HepG2 (cell line): ENCODE data around the gene KLHDC4. TPM values are rescaled to one million over a fixed set of nuclear protein-coding genes. Genes with fewer than 3 reads are reported as not detected.
A peak's percentile ranks its signal among the peaks of the same experiment; 100 is the strongest.

Source experiments
- ATF7 ChIP-seq, 2 experiments: fragments of 450-650 bp in 1 of 2; sonication (generic) in 1 of 2; formaldehyde crosslinking in 1 of 2; IDR thresholded peaks; 2 replicates each; pipeline versions ENCODE4 v1.4.0 to v1.6.1; 2016 to 2020; ENCODE audit warnings: antibody characterized with exemption in 1 of 2, mild to moderate bottlenecking in 1 of 2, missing genetic modification reagents in 1 of 2
- IKZF1 ChIP-seq: fragments of 450-650 bp; IDR thresholded peaks from 2 replicates; pipeline ENCODE4 v1.7.1; 2016
- KAT8 ChIP-seq: IDR thresholded peaks from 2 replicates; pipeline ENCODE4 v1.6.1; 2016; ENCODE audit warnings: missing genetic modification reagents, missing compliant biosample characterization
- MEF2D ChIP-seq: sonication (generic); formaldehyde crosslinking; IDR thresholded peaks from 2 replicates; pipeline ENCODE4 v1.5.1; 2020; ENCODE audit warnings: mild to moderate bottlenecking, missing genetic modification reagents
- NFKB2 ChIP-seq: sonication (generic); formaldehyde crosslinking; IDR thresholded peaks from 2 replicates; pipeline ENCODE4 v1.4.0; 2020; ENCODE audit warnings: missing genetic modification reagents, borderline replicate concordance
- NR0B2 ChIP-seq: sonication (generic); formaldehyde crosslinking; IDR thresholded peaks from 2 replicates; pipeline ENCODE4 v1.4.0; 2020; ENCODE audit warnings: mild to moderate bottlenecking, missing genetic modification reagents
- RFXAP ChIP-seq: sonication (generic); formaldehyde crosslinking; IDR thresholded peaks from 2 replicates; pipeline ENCODE4 v1.4.0; 2020; ENCODE audit warnings: missing genetic modification reagents, borderline replicate concordance
- SCMH1 ChIP-seq: sonication (generic); formaldehyde crosslinking; IDR thresholded peaks from 2 replicates; pipeline ENCODE4 v1.9.0; 2021; ENCODE audit warnings: missing genetic modification reagents, mild to moderate bottlenecking, borderline replicate concordance
- SSRP1 ChIP-seq: IDR thresholded peaks from 2 replicates; pipeline ENCODE4 v1.6.1; 2016; ENCODE audit warnings: control low read depth
- TCF7L2 ChIP-seq: IDR thresholded peaks from 2 replicates; pipeline ENCODE4 v1.6.1; 2011; ENCODE audit warnings: mild to moderate bottlenecking, low read depth, low read length, moderate library complexity
- ZNF326 ChIP-seq: sonication (generic); formaldehyde crosslinking; IDR thresholded peaks from 2 replicates; pipeline ENCODE4 v1.4.0; 2020; ENCODE audit warnings: missing genetic modification reagents, borderline replicate concordance
- ZNF598 ChIP-seq: sonication (generic); formaldehyde crosslinking; IDR thresholded peaks from 2 replicates; pipeline ENCODE4 v1.5.1; 2020; ENCODE audit warnings: mild to moderate bottlenecking, missing genetic modification reagents, borderline replicate concordance
- ZNF652 ChIP-seq: IDR thresholded peaks from 2 replicates; pipeline ENCODE4 v1.6.1; 2016; ENCODE audit warnings: low read depth, borderline replicate concordance
- ZNF749 ChIP-seq: sonication (generic); formaldehyde crosslinking; IDR thresholded peaks from 2 replicates; pipeline ENCODE4 v1.8.0; 2022; ENCODE audit warnings: mild to moderate bottlenecking, missing genetic modification reagents, moderate library complexity, borderline replicate concordance
- ZNF879 ChIP-seq: sonication (generic); formaldehyde crosslinking; IDR thresholded peaks from 2 replicates; pipeline ENCODE4 v1.8.1; 2023; ENCODE audit warnings: missing genetic modification reagents
- ZNF891 ChIP-seq: sonication (generic); formaldehyde crosslinking; IDR thresholded peaks from 2 replicates; pipeline ENCODE4 v1.5.0; 2020; ENCODE audit warnings: mild to moderate bottlenecking, missing genetic modification reagents
- polyA plus RNA-seq, 8 experiments: library from polyadenylated mRNA; depleted of rRNA in 3 of 8; stranded (reverse) in 7 of 8; unstranded in 1 of 8; fragments of >200 nt; fragmentation: Illumina TruSeq in 4 of 8; extraction: Trizol in 4 of 8; gene quantifications; 2 replicates each; pipeline versions ENCODE4 v1.2.1 to v1.2.3, GENCODE V29; 2011 to 2016; ENCODE audit warnings: low read depth in 4 of 8, missing spikeins in 1 of 8, mixed read lengths in 1 of 8; ENCODE audit not compliant: insufficient read depth in 1 of 8
- total RNA-seq, 5 experiments: library from RNA; depleted of rRNA; stranded (reverse); fragments of >200 nt; fragmentation: Illumina TruSeq; extraction: Trizol; gene quantifications; 2 replicates each; pipeline ENCODE4 v1.2.3, GENCODE V29; 2016; ENCODE audit warnings: low read depth in 1 of 5
- TF ChIP-seq, protein P1 (sequence below): sonication (generic); formaldehyde crosslinking; IDR thresholded peaks from 2 replicates; pipeline ENCODE4 v1.9.0; 2022; ENCODE audit warnings: low read depth, missing genetic modification reagents
- TF ChIP-seq, protein P2 (sequence below): sonication (generic); formaldehyde crosslinking; IDR thresholded peaks from 2 replicates; pipeline ENCODE4 v1.5.0; 2020; ENCODE audit warnings: missing genetic modification reagents
- TF ChIP-seq, protein P3 (sequence below): IDR thresholded peaks from 2 replicates; pipeline ENCODE4 v1.6.1; 2016; ENCODE audit warnings: low read depth, control low read depth
- TF ChIP-seq, protein P4 (sequence below): sonication (generic); formaldehyde crosslinking; IDR thresholded peaks from 2 replicates; pipeline ENCODE4 v1.4.0; 2020; ENCODE audit warnings: missing genetic modification reagents, borderline replicate concordance
- TF ChIP-seq, protein P5 (sequence below): IDR thresholded peaks from 2 replicates; pipeline ENCODE4 v1.6.1; 2016; ENCODE audit warnings: missing compliant biosample characterization, missing genetic modification reagents, borderline replicate concordance

KLHDC4 gene
- total and polyA plus RNA-seq, 2 of the 13 experiments (the other 11 are each of a cell fraction or from before 2014, with no cell fraction given), result 18.7 to 31.8 TPM

DNA sequence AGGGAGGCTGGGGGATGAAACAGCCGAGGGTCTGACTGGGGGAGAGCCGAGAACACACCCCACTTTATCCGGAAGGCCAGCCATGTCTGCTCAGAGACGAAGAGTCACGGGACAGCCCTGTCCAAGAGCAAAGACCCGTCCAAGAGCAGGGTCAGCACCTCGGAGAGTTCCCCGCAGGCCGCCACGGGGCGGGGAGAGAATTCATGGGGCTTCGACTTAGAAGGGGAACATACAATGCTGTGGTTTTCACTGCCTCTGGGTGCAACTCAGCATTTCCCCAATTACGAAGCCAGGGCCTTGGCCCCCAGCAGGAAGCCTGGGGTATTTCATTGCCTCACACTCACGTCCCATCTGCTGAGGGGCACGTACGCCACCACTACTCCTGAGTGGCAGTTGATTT is 104.2 kb downstream of the KLHDC4 start (continued):
- TF ChIP-seq SCMH1 (CRISPR knock-in tag) (no peak), IKZF1 (no peak), ZNF326 (CRISPR knock-in tag) (no peak), NFKB2 (CRISPR knock-in tag) (peak; percentile 92), ZNF749 (CRISPR knock-in tag) (no peak), NR0B2 (no peak), KAT8 (0 out of 2 replicates have a peak, but pooled peaks have one; percentile 25), ZNF652 (no peak), SSRP1 (no peak), RFXAP (peak; percentile 44; the same call in 1 of the 2 replicates), MEF2D (CRISPR knock-in tag) (0 out of 2 replicates have a peak, but pooled peaks have one; percentile 36), TCF7L2 (no peak), ZNF891 (CRISPR knock-in tag) (peak; percentile 61; the same call in 1 of the 2 replicates), ZNF598 (CRISPR knock-in tag) (no peak), ZNF879 (CRISPR knock-in tag) (no peak), ATF7 (IDR thresholded peaks at IDR 0.05) (no peak), ATF7 (CRISPR knock-in tag; IDR thresholded peaks at IDR 0.05) (no peak)
- TF ChIP-seq, protein P1, sequence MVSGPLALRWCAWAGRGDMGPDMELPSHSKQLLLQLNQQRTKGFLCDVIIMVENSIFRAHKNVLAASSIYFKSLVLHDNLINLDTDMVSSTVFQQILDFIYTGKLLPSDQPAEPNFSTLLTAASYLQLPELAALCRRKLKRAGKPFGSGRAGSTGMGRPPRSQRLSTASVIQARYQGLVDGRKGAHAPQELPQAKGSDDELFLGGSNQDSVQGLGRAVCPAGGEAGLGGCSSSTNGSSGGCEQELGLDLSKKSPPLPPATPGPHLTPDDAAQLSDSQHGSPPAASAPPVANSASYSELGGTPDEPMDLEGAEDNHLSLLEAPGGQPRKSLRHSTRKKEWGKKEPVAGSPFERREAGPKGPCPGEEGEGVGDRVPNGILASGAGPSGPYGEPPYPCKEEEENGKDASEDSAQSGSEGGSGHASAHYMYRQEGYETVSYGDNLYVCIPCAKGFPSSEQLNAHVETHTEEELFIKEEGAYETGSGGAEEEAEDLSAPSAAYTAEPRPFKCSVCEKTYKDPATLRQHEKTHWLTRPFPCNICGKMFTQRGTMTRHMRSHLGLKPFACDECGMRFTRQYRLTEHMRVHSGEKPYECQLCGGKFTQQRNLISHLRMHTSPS (CRISPR knock-in tag), result no peak
- TF ChIP-seq, protein P2, sequence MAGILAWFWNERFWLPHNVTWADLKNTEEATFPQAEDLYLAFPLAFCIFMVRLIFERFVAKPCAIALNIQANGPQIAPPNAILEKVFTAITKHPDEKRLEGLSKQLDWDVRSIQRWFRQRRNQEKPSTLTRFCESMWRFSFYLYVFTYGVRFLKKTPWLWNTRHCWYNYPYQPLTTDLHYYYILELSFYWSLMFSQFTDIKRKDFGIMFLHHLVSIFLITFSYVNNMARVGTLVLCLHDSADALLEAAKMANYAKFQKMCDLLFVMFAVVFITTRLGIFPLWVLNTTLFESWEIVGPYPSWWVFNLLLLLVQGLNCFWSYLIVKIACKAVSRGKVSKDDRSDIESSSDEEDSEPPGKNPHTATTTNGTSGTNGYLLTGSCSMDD (CRISPR knock-in tag), result 0 out of 2 replicates have a peak, but pooled peaks have one; percentile 26
- TF ChIP-seq, protein P3, sequence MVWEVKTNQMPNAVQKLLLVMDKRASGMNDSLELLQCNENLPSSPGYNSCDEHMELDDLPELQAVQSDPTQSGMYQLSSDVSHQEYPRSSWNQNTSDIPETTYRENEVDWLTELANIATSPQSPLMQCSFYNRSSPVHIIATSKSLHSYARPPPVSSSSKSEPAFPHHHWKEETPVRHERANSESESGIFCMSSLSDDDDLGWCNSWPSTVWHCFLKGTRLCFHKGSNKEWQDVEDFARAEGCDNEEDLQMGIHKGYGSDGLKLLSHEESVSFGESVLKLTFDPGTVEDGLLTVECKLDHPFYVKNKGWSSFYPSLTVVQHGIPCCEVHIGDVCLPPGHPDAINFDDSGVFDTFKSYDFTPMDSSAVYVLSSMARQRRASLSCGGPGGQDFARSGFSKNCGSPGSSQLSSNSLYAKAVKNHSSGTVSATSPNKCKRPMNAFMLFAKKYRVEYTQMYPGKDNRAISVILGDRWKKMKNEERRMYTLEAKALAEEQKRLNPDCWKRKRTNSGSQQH (CRISPR knock-in tag), result peak; percentile 86; the same call in 1 of the 2 replicates
- TF ChIP-seq, protein P4, sequence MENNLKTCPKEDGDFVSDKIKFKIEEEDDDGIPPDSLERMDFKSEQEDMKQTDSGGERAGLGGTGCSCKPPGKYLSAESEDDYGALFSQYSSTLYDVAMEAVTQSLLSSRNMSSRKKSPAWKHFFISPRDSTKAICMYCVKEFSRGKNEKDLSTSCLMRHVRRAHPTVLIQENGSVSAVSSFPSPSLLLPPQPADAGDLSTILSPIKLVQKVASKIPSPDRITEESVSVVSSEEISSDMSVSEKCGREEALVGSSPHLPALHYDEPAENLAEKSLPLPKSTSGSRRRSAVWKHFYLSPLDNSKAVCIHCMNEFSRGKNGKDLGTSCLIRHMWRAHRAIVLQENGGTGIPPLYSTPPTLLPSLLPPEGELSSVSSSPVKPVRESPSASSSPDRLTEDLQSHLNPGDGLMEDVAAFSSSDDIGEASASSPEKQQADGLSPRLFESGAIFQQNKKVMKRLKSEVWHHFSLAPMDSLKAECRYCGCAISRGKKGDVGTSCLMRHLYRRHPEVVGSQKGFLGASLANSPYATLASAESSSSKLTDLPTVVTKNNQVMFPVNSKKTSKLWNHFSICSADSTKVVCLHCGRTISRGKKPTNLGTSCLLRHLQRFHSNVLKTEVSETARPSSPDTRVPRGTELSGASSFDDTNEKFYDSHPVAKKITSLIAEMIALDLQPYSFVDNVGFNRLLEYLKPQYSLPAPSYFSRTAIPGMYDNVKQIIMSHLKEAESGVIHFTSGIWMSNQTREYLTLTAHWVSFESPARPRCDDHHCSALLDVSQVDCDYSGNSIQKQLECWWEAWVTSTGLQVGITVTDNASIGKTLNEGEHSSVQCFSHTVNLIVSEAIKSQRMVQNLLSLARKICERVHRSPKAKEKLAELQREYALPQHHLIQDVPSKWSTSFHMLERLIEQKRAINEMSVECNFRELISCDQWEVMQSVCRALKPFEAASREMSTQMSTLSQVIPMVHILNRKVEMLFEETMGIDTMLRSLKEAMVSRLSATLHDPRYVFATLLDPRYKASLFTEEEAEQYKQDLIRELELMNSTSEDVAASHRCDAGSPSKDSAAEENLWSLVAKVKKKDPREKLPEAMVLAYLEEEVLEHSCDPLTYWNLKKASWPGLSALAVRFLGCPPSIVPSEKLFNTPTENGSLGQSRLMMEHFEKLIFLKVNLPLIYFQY (CRISPR knock-in tag), result peak; percentile 76
- TF ChIP-seq, protein P5, sequence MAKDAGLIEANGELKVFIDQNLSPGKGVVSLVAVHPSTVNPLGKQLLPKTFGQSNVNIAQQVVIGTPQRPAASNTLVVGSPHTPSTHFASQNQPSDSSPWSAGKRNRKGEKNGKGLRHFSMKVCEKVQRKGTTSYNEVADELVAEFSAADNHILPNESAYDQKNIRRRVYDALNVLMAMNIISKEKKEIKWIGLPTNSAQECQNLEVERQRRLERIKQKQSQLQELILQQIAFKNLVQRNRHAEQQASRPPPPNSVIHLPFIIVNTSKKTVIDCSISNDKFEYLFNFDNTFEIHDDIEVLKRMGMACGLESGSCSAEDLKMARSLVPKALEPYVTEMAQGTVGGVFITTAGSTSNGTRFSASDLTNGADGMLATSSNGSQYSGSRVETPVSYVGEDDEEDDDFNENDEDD, result 0 out of 2 replicates have a peak, but pooled peaks have one; percentile 40
